ENCODE measurements around the gene RTBDN.
"Not testable (repeated sequence)": the region's sequence is repeated elsewhere in the genome, so short reads cannot be mapped to it uniquely, and the experiment has no call there.

Gene RTBDN

GRCh38 chr19:12825254-12826131, 8.9 kb downstream of the RTBDN start:
- no peak for DNase-seq (ENCODE audit: low read depth, low spot score)

- no peak for DNase-seq (ENCODE audit: low read depth, low spot score)
Observed at GRCh38 chr19:12821761-12822160, 12.6 kb downstream of the RTBDN start.

- DNase-seq (ENCODE audit: low read depth, low spot score), result not testable (repeated sequence)
Observed at GRCh38 chr19:12817810-12818209, 16.6 kb downstream of the RTBDN start.

GRCh38 chr19:12817188-12817587, 17.2 kb downstream of the RTBDN start:
- not testable (repeated sequence) for DNase-seq (ENCODE audit: low read depth, low spot score)

- no peak for DNase-seq (ENCODE audit: low read depth, low spot score)
Observed at GRCh38 chr19:12815088-12815487, 19.3 kb downstream of the RTBDN start.

GRCh38 chr19:12806242-12807081, 27.9 kb downstream of the RTBDN start, which contains the start of gene RNASEH2A:
TSS of gene RNASEH2A (plus strand) at chr19:12806584. CDS start at chr19:12806674, 90 bp downstream.
- peak; percentile 64 for DNase-seq (ENCODE audit: low read depth, low spot score)

- no peak for DNase-seq (ENCODE audit: low read depth, low spot score)
Observed at GRCh38 chr19:12804051-12804450, 30.3 kb downstream of the RTBDN start.

- DNase-seq (ENCODE audit: low read depth, low spot score), result no peak
Observed at GRCh38 chr19:12802267-12803106, 31.9 kb downstream of the RTBDN start.

GRCh38 chr19:12801466-12802266, 32.7 kb downstream of the RTBDN start, which contains the start of the genes PRDX2 and THSD8:
TSS of gene PRDX2 (minus strand) at chr19:12801800. CDS start at chr19:12801261, 539 bp downstream.
TSS of gene THSD8 (plus strand) at chr19:12802069. CDS start at chr19:12802072, 3 bp downstream.
- peak; percentile 42 for DNase-seq (ENCODE audit: low read depth, low spot score)

GRCh38 chr19:12800923-12801465, 33.4 kb downstream of the RTBDN start:
- DNase-seq (ENCODE audit: low read depth, low spot score), result no peak

GRCh38 chr19:12800466-12800770, 34.0 kb downstream of the RTBDN start:
- DNase-seq (ENCODE audit: low read depth, low spot score), result no peak

GRCh38 chr19:12799742-12800465, 34.5 kb downstream of the RTBDN start:
- DNase-seq (ENCODE audit: low read depth, low spot score), result no peak

GRCh38 chr19:12797607-12798006, 36.8 kb downstream of the RTBDN start:
- not testable (repeated sequence) for DNase-seq (ENCODE audit: low read depth, low spot score)

- no peak for DNase-seq (ENCODE audit: low read depth, low spot score)
Observed at GRCh38 chr19:12797141-12797587, 37.2 kb downstream of the RTBDN start.

GRCh38 chr19:12796146-12797071, 38.0 kb downstream of the RTBDN start:
- DNase-seq (ENCODE audit: low read depth, low spot score), result peak; percentile 56

GRCh38 chr19:12794971-12795381, 39.4 kb downstream of the RTBDN start:
- DNase-seq (ENCODE audit: low read depth, low spot score), result no peak

GRCh38 chr19:12794196-12794941, 40.0 kb downstream of the RTBDN start:
- no peak for DNase-seq (ENCODE audit: low read depth, low spot score)

Data from activated naive CD8-positive, alpha-beta T cell treated with anti-CD3 and anti-CD28 coated beads, Interleukin-2, amount 50 U/mL, for 16 hours (primary cell).